ENCODE data around the gene FZD8.

- TF ChIP-seq CTCF (IDR thresholded peaks at IDR 0.05 in 2 of 3, conservative IDR thresholded peaks at IDR 0.05 in 1 of 3; ENCODE audit: borderline replicate concordance in 1 of 3, insufficient read depth in 1 of 3, low read depth in 2 of 3, low read length in 2 of 3) (no peak), RAD21 (IDR thresholded peaks at IDR 0.05; ENCODE audit: low read depth) (no peak), EZH2 (IDR thresholded peaks at IDR 0.05) (no peak), POLR2A (IDR thresholded peaks at IDR 0.05; ENCODE audit: borderline replicate concordance, extremely low read depth, insufficient read depth, insufficient read length) (no peak), POLR2AphosphoS5 (IDR thresholded peaks at IDR 0.05; ENCODE audit: low read depth, low read length) (no peak), SIN3A (IDR thresholded peaks at IDR 0.05; ENCODE audit: low read depth) (no peak), ZNF274 (IDR thresholded peaks at IDR 0.05; ENCODE audit: low read depth, low read length) (no peak), YY1 (IDR thresholded peaks at IDR 0.05; ENCODE audit: extremely low read depth, insufficient replicate concordance, low read depth, low read length) (no peak), SRF (IDR thresholded peaks at IDR 0.05; ENCODE audit: low read depth) (no peak)
Observed at GRCh38 chr10:35608328-35608672, 33.8 kb downstream of the FZD8 start.

Measured in HCT116 (cell line).